Skin of body (tissue), 2 donors: ENCODE results near the gene PDGFC. TPM values are rescaled to one million over a fixed set of nuclear protein-coding genes. Genes with fewer than 3 reads are reported as not detected.

Experiments used
- DNase-seq: peaks from one replicate; lab custom pipeline; 2025; lab: John Stamatoyannopoulos, UW
- total RNA-seq: library from RNA; depleted of rRNA; stranded (reverse); fragments of >200 nt; gene quantifications from one replicate; pipeline ENCODE4 v1.2.3, GENCODE V29; 2014

The PDGFC gene
- total RNA-seq, 1 donor from 2014 or later: 32.6 TPM

- no peak for DNase-seq
Observed at GRCh38 chr4:156975686-156976085, 4.1 kb upstream of the PDGFC start.

DNA sequence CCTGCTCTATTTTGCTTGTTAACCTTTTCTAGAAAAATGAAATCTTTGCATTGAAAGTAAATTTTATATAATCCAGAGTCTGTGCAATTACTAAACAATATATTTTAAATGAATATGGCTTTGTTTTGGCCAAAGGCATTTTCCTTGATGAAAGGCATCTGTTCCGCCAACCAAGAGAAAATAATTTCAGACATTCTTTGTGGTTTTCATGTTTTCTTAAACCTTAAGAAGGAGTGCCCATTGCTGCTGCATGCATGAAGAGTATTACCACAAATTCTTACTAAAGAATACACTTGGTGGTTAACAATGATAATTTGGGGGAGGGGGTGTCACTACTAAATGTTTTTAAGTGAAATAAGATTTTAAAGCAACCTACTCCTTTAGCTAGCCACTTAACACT is 2.7 kb upstream of the PDGFC start:
- no peak for DNase-seq

GRCh38 chr4:156972379-156973015 is 898 bp upstream of the PDGFC start:
- no peak for DNase-seq

DNA sequence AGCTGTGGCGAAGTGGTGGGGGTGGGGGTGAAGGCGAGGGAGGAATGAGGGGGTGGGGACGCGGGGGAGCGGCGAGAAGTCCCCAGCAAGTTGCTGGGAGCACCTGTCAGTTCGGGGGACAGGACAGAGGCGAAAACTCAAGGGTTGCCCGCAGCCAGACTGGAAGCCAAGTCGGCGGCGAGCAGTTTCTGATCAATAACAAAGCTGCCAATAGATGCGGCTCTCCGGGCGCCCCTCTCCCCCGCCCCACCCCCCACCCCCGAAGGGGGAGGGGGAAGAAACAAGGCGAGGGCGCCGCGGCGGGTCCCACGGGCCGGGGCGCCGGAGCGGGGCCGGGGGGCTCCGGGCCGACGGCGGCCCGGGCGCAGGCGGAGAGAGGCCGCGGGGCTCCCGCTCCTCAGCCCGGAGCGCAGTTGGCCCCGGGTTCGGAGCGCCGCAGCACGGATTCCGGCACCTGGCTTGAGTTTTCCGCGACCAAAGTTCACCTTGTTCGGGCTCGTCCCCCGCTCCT is 379 bp downstream of the PDGFC start:
- no peak for DNase-seq

DNA sequence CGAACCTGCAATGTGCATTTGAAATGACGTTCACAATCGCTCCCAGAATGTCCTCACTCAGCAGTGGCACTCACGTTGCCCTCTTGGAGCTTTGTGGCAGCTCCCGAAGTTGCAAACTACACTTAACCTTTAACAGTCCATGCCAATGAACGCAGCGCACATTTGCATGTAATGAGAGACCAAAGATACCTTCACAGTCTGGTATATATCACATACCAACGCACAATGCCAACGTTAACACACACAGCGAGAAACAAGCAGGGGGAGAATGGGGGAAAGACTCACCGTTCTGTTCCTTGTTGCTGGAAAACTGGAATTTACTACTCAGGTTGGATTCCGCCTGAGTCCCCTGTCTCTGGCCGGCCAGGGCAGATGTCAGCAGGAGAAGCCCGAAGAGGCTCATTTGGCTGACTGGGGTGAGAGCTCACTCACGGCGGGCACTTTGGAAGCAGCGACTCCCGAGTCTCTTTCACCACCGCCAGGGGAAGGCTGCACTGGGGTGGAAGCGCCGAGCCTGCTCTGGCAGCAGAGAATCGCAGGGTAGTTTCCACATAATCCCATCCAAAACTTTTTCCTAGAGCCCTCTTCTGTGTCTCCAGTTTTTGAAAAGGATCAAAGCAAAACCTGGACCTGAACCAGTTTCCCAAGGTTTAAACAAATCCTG is 966 bp downstream of the PDGFC start:
- DNase-seq: peak; percentile 41

DNA sequence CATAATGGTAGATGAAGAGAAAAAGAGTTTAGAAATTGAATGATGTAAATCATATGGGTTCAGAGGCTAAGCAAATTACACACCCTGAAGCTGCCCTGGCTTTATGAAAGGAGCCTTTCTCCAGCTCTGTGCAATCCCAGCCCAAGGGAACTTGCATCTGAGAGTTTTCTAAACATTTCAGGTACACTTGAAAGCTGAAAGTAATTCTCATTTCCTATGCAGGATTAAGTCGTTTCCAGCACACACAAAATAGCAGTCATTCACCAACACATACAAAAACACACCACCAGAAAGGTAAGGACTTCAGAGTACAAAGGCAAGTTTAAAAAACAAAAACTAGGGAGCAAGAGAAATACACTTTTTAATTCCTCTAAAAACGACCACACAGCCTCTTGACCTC is 1.7 kb downstream of the PDGFC start:
- DNase-seq: no peak

GRCh38 chr4:156969101-156969500 is 2.5 kb downstream of the PDGFC start:
- DNase-seq: no peak

DNA sequence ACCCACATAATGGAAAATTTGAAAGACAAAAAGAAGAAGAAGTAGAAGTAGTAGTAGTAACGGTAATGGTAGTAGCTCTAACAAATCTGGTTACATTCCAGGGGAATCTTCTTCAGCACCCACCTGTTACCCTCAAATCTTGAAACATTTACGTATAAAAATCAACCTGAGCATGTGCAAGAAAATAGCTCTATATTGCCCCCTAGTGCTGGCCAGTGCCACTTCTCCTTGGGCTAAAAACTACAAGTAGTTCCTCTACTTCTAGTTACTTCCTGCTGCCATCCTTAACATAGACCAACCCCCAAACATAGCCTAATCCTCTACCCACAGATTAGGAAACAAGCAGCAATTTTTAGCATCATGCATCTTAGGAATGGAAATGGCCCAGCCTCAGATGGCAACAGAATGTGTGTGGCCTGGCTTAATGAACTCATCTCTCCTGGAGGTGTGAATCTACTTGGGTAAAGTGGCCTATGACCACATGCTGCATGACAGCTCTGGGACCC is 3.1 kb downstream of the PDGFC start:
- DNase-seq: peak; percentile 37

GRCh38 chr4:156966836-156967235 is 4.8 kb downstream of the PDGFC start:
- no peak for DNase-seq

DNA sequence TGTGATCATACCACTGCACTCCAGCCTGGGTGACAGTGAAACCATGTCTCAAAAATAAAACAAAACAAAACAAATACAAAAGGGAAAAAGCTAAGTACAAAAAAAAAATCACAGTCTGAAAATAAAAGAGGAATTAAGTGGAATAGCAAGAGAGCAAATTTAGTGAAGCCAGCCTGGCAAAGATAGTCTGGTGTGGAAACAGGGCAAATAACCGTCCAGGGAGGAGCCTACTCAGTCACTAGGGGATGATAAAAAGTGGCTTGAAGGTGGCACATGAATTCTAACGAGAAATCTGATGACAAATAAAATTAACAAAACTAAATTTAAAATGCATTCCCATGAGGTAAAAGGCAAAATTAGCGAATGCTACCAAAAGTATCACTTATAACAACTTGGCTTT is 8.2 kb downstream of the PDGFC start:
- no peak for DNase-seq

DNA sequence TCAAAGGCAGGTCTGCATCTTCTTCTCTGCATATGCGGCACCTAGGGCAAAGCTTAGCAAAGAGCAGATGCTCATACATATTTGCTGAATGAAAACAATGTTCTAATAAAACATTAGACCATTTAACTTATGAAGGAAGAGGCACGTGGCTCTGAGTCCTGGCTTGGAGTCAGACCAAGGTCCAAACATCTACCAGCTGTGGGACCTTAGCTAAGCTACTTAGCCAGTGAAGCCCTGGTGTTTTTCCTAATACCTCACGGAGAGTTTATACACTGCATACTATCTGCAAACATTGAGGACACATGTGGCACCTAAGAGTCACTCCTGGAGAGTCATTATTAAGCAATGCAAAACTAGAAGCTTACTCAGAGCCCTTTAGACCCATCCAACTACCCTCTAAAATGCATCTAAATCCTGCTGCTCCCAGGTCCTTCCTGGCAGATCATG is 9.0 kb downstream of the PDGFC start:
- DNase-seq: no peak

- DNase-seq: no peak
Observed at GRCh38 chr4:156962058-156962358, 9.6 kb downstream of the PDGFC start.

DNA sequence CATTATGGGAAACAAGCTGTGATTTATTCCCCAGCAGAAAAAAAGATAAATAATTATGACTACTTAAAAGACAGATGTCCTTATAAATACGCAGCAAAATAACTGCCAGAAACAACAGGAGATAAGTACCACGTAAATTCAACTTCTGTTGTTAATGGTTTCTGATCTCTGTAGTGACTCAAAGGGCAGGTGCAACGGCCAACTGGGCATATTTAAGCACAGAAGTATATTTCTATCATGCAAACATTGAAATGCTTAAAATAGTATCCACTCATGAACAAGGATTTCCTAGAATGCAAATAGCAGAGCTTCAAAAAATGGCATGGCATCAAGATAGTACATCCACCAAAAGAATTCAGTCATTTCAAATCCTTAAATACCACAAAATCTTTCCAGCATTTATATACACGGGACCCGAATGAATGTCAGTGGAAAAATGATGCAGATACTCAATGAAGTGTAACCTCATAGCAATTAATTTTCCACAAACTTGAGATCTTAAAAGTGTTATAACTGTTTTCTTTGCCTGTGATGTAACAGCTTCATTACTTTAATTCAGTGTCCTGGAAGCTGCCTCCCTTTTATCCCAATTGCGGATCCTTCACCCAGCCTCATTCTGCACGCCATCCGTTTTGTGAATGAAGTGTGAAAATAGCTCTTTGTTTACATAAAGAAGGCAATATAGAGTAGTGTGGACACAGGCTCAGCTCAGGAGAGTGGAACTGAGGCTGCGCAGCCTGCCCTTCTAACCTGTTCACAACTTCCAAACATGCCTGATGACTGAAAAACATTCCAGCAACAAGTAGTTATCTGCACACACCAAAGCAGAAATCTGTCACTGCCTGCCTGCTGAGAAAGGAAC is 10.2 kb downstream of the PDGFC start:
- no peak for DNase-seq

DNA sequence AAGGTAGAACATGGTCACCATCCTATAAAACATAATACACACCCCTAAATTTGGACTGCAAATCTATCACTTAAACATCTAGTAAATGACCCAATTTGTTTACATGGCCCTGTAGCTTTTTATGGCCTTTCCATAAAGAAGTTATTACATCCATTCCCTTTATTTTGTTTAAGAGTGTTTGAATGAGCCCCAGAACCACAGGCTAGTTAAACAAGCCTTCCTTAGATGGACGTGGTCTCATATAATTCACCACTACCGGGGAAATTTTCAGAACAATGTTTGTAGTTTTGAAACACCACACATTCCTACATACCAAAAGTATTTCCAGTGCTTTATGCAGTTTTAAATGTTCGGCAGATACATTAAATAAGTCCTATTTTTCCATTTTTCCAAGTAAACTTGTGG is 12.3 kb downstream of the PDGFC start:
- no peak for DNase-seq

DNA sequence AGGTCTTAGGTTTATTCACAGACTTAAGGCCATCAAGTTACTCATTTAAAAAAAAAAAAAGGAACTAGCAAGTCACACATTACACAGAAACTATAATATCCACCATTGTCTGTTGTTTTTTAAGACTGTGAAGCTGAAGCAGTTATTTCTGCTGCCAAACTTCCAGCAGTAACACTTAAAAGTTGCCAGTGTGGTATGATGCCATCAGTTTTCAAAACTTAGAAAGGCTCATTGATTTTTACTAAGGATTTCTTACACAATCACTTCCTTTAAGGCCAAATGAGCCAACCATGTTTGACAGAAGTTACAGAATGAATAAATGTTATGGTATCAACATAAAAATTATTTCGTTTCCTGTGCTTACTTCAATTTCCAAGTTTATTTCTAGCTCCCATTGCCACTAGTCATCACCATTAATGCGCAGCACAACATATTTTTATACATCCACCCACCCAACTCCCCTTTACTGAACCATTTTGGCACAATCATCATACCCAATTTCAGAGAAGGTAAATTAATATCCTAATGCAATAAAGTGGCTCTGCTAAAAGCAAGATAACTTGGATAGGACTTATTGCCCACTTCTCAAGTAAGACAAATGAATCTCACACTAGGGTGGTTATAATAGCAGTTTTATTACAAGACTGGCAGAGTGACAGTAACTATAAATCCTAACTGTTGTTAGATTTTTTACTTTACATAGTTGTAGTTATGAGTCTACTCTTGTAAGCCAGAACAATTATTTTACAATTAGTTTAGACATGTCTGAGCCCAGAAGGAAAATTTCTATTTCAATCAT is 13.1 kb downstream of the PDGFC start:
- no peak for DNase-seq

- DNase-seq: no peak
Observed at GRCh38 chr4:156957556-156957955, 14.0 kb downstream of the PDGFC start.

GRCh38 chr4:156956826-156957368 is 14.7 kb downstream of the PDGFC start:
- DNase-seq: no peak

- DNase-seq: no peak
Observed at GRCh38 chr4:156956359-156956758, 15.2 kb downstream of the PDGFC start.

- DNase-seq: no peak
Observed at GRCh38 chr4:156954587-156954986, 17.0 kb downstream of the PDGFC start.

DNA sequence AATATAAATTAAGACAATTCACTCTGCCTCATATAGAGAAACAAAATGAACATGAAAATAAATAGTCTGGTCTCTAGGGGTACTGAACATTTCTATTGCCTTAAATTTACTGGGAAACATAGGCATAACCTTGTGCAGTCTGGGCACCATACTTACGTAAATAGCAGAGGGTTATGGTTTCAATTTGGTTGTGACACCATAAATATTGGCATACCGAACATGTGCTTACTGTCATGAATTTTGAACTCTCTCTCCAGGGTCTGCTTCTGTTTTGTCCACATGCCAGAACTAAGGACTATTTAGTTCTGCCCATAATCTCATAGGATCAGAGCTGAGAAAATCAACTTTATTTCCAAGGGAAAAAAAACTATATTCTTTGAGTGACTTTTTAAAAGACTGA is 17.6 kb downstream of the PDGFC start:
- DNase-seq: no peak

DNA sequence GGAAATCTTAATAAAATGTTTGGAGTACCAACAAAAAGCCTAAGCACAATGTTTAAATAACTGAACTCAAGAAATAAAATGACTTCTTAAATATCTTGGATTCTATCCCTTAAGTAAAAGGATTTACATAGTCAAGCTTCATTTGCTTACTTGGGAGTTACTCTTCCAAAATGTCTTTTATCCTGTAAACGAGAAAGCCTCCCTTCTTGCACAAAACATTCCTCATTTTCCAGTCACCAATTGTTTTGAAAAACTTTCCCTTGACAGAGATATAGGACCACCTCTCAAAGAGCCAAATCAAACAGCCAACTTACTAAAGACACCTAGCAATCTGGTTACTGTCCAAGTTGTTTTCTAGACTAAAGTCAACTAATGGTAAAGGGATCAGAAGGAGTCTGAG is 18.6 kb downstream of the PDGFC start:
- no peak for DNase-seq
